ENCODE measurements around the gene GYPB. TPM values are rescaled to one million over a fixed set of nuclear protein-coding genes. Genes with fewer than 3 reads are reported as not detected.
"Not testable (repeated sequence)": the region's sequence is repeated elsewhere in the genome, so short reads cannot be mapped to it uniquely, and the experiment has no call there.

The GYPB gene
- polyA plus RNA-seq, 3 donors: not detected

DNA sequence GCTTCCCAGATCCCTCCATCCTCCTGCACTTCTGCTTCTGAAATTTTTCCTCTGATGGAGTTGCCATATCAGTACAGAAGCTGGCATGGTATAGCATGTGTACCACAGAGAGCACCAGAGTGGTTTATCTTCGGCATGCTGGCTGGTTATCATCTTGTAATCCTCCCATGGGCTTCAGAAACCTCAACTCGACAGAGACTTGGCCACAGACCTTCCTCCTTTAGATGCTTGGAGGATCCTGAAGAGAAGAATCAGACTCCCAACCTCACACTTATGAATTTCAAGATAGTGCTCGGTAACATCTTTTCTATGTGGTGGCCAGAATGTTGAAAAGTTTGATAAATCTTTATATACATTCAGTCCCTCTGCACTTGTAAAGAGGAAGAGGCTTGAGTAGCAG, 63.9 kb downstream of the GYPB start:
- H3K27ac ChIP-seq (ENCODE audit: low read depth, low read length): not testable (repeated sequence)
- 59 to 70% (median 65%) methylated on average over 3 of the region's 3 CpGs for WGBS, 3 donors

DNA sequence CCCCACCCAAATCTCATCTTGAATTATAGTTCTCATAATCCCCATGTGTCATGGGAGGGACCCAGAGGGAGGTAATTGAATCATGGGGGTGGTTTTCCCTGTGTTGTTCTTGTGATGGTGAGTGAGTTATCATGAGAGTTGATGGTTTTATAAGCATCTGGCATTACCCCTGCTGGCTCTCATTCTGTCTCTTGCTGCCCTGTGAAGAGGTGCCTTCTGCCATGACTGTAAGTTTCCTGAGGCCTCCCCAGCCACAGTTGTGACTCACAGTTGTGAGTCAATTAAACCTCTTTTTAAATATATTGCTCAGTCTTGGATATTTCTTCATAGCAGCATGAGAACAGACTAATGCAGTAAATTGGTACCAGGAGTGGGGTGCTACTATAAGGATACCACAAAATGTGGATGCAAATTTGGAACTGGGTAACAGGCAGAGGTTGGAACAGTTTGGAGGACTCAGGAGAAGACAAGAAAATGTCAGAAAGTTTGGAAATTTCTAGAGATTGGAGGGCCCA, 67.7 kb downstream of the GYPB start:
- not testable (repeated sequence) for H3K27ac ChIP-seq (ENCODE audit: low read depth, low read length)

- not testable (repeated sequence) for H3K27ac ChIP-seq (ENCODE audit: low read depth, low read length)
- WGBS, 3 donors: 85 to 95% (median 95%) methylated on average over 4 of the region's 4 CpGs
These were observed 68.2 kb downstream of the GYPB start for GRCh38 chr4:143950967-143951366.

- WGBS, 3 donors: 0 to 69% (median 50%) methylated on average over 1 of the region's 1 CpG
- H3K27ac ChIP-seq (ENCODE audit: low read depth, low read length): not testable (repeated sequence)
These were observed 69.0 kb downstream of the GYPB start for GRCh38 chr4:143950185-143950584.

DNA sequence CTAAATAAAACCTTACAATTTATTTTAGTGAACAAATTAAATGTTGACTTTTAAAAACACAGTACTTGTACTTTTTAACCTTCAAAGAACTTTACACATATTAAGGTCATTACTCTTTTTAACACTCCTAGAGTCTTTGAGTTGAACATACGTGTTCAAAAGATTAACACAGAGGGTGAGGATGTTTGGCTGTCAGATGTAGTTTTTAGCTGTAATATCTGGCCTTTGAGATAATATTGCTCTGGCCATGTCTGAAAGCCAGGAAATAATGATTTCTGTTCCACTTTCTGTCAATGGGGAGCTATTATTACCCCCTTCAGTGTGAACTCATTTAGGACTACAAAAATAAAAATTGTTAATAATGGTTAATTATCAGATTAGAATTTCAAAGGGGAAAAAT, 71.7 kb downstream of the GYPB start:
- H3K27ac ChIP-seq (ENCODE audit: low read depth, low read length): not testable (repeated sequence)
- WGBS, 3 donors: 51 to 77% (median 54%) methylated on average over 1 of the region's 1 CpG

Other genes with a start within 250 kb of the GYPB start
- gene GYPE, start 113.8 kb downstream of the GYPB start, polyA plus RNA-seq: 1 to 10 TPM in 2 of 3 donors, under 1 TPM in 1; 0.15 to 1.7 (median 1.2) TPM
- gene GYPA, start 121.3 kb upstream of the GYPB start, polyA plus RNA-seq: not detected

Data from adipose tissue (tissue), 3 donors.